Right lobe of liver (tissue), 4 donors: ENCODE data around the gene ERBB4.

ENCODE experiments used
- CTCF ChIP-seq, 4 donors: fragments of 200-600 bp in 3 of 4; fragments of 450-650 bp in 1 of 4; IDR thresholded peaks; one replicate each; pipeline versions ENCODE4 v1.5.1 to v1.8.0; 2016 to 2022; ENCODE audit warnings: antibody characterized with exemption in 4 of 4, mild to moderate bottlenecking in 2 of 4
- POLR2A ChIP-seq: fragments of 450-650 bp; IDR thresholded peaks from one replicate; pipeline ENCODE4 v1.6.1; 2017; ENCODE audit warnings: antibody characterized with exemption, mild to moderate bottlenecking
- donor health status: DM: no; HTN: no; CAD: no.
- donor health status: DM: no; HTN: no; CAD: no.
- donor health status: DM: no; HTN: yes; CAD: no.

GRCh38 chr2:211837706-211838105 lies 700.9 kb downstream of the ERBB4 start:
- TF ChIP-seq CTCF (IDR thresholded peaks at IDR 0.05) (no peak), POLR2A (no peak)
